WTC11 (cell line): Measurements from ENCODE around the gene SLC9A3. TPM values are rescaled to one million over a fixed set of nuclear protein-coding genes. Genes with fewer than 3 reads are reported as not detected.

Experiments used
- ATAC-seq: fragments of 200-7000 bp; cut with Tn5 transposase; 2 replicates; pipeline ENCODE4 v1.10.0; 2021; ENCODE audit warnings: mild to moderate bottlenecking, moderate library complexity
- CTCF ChIA-PET: fragments of 300-600 bp; sonication (Branson Sonifier 250); formaldehyde crosslinking; loops from one replicate; lab custom pipeline; 2021; ENCODE audit warnings: antibody characterized with exemption; lab: Charles Lee
- POLR2A ChIA-PET: fragments of 350-600 bp; sonication (Branson Sonifier 250); formaldehyde crosslinking; loops from one replicate; lab custom pipeline; 2021; ENCODE audit warnings: antibody characterized with exemption; lab: Charles Lee
- DNase-seq: peaks from one replicate; pipeline ENCODE4 v3.0.0; 2021; ENCODE audit warnings: low spot score
- H3K27ac Mint-ChIP-seq: 2 replicates; pipeline ENCODE4 v1.8.0; 2021; ENCODE audit warnings: mixed read lengths
- H3K27me3 Mint-ChIP-seq: 2 replicates; pipeline ENCODE4 v1.8.0; 2021; ENCODE audit warnings: low read depth, mild to moderate bottlenecking, moderate library complexity, mixed read lengths
- H3K36me3 Mint-ChIP-seq: 2 replicates; pipeline ENCODE4 v1.8.0; 2021; ENCODE audit warnings: mixed read lengths
- H3K4me1 Mint-ChIP-seq: 2 replicates; pipeline ENCODE4 v1.8.0; 2022; ENCODE audit warnings: mixed read lengths
- H3K4me3 Mint-ChIP-seq: 2 replicates; pipeline ENCODE4 v1.8.0; 2021; ENCODE audit warnings: mild to moderate bottlenecking, moderate library complexity, mixed read lengths
- H3K9me3 Mint-ChIP-seq: 2 replicates; pipeline ENCODE4 v1.8.0; 2021; ENCODE audit warnings: mixed read lengths
- AR ChIP-seq: fragments of 250-450 bp; sonication (Bioruptor Pico); IDR thresholded peaks from 2 replicates; pipeline ENCODE4 v1.9.0; 2021; ENCODE audit warnings: mild to moderate bottlenecking
- ATF1 ChIP-seq: sonication (generic); formaldehyde crosslinking; IDR thresholded peaks from 2 replicates; pipeline ENCODE4 v1.8.1; 2023; ENCODE audit warnings: mild to moderate bottlenecking, moderate library complexity, missing genetic modification reagents
- ATF6 ChIP-seq: sonication (generic); formaldehyde crosslinking; IDR thresholded peaks from 2 replicates; pipeline ENCODE4 v1.8.1; 2023; ENCODE audit warnings: mild to moderate bottlenecking, missing genetic modification reagents
- ELF4 ChIP-seq: sonication (generic); formaldehyde crosslinking; IDR thresholded peaks from 2 replicates; pipeline ENCODE4 v1.8.1; 2022; ENCODE audit warnings: low read depth, mild to moderate bottlenecking, moderate library complexity, missing genetic modification reagents
- EMX1 ChIP-seq: fragments of 250-450 bp; sonication (Bioruptor Pico); IDR thresholded peaks from 2 replicates; pipeline ENCODE4 v1.8.0; 2021; ENCODE audit warnings: mild to moderate bottlenecking
- FOXJ3 ChIP-seq: sonication (generic); formaldehyde crosslinking; IDR thresholded peaks from 2 replicates; pipeline ENCODE4 v1.9.0; 2021; ENCODE audit warnings: missing genetic modification reagents, mild to moderate bottlenecking, borderline replicate concordance
- FOXK1 ChIP-seq: sonication (generic); formaldehyde crosslinking; IDR thresholded peaks from 2 replicates; pipeline ENCODE4 v1.8.0; 2022; ENCODE audit warnings: mild to moderate bottlenecking, moderate library complexity, missing genetic modification reagents
- JAZF1 ChIP-seq: fragments of 250-450 bp; sonication (Bioruptor Pico); IDR thresholded peaks from 2 replicates; pipeline ENCODE4 v1.9.0; 2021; ENCODE audit warnings: moderate library complexity, mild to moderate bottlenecking, inconsistent platforms
- JUN ChIP-seq: sonication (generic); formaldehyde crosslinking; IDR thresholded peaks from 2 replicates; pipeline ENCODE4 v1.8.0; 2023; ENCODE audit warnings: mild to moderate bottlenecking, missing genetic modification reagents
- NR2C2 ChIP-seq: sonication (generic); formaldehyde crosslinking; IDR thresholded peaks from 2 replicates; pipeline ENCODE4 v1.8.0; 2022; ENCODE audit warnings: mild to moderate bottlenecking, missing genetic modification reagents
- PRRX2 ChIP-seq: fragments of 250-450 bp; sonication (Bioruptor Pico); IDR thresholded peaks from 2 replicates; pipeline ENCODE4 v1.8.0; 2021; ENCODE audit warnings: mild to moderate bottlenecking
- RELA ChIP-seq: sonication (generic); formaldehyde crosslinking; IDR thresholded peaks from 2 replicates; pipeline ENCODE4 v1.8.1; 2022; ENCODE audit warnings: missing genetic modification reagents, mild to moderate bottlenecking, borderline replicate concordance
- SMAD4 ChIP-seq: sonication (generic); formaldehyde crosslinking; IDR thresholded peaks from 2 replicates; pipeline ENCODE4 v1.8.0; 2022; ENCODE audit warnings: mild to moderate bottlenecking, missing genetic modification reagents
- TEAD1 ChIP-seq: sonication (generic); formaldehyde crosslinking; IDR thresholded peaks from 2 replicates; pipeline ENCODE4 v1.8.0; 2022; ENCODE audit warnings: mild to moderate bottlenecking, missing genetic modification reagents
- USF1 ChIP-seq: sonication (generic); formaldehyde crosslinking; IDR thresholded peaks from 2 replicates; pipeline ENCODE4 v1.8.0; 2022; ENCODE audit warnings: mild to moderate bottlenecking, missing genetic modification reagents
- ZBTB21 ChIP-seq: sonication (generic); formaldehyde crosslinking; IDR thresholded peaks from 2 replicates; pipeline ENCODE4 v1.8.1; 2023; ENCODE audit warnings: mild to moderate bottlenecking, missing genetic modification reagents, borderline replicate concordance
- ZNF121 ChIP-seq: sonication (generic); formaldehyde crosslinking; IDR thresholded peaks from 2 replicates; pipeline ENCODE4 v1.8.0; 2023; ENCODE audit warnings: missing genetic modification reagents
- ZNF138 ChIP-seq: sonication (generic); formaldehyde crosslinking; conservative IDR thresholded peaks from 2 replicates; pipeline ENCODE4 v1.8.1; 2022; ENCODE audit warnings: mild to moderate bottlenecking, moderate library complexity, missing genetic modification reagents
- ZNF263 ChIP-seq: sonication (generic); formaldehyde crosslinking; IDR thresholded peaks from 2 replicates; pipeline ENCODE4 v1.8.1; 2022; ENCODE audit warnings: low read depth, mild to moderate bottlenecking, moderate library complexity, missing genetic modification reagents
- ZNF423 ChIP-seq: fragments of 250-450 bp; sonication (Bioruptor Pico); IDR thresholded peaks from 2 replicates; pipeline ENCODE4 v2.1.2; 2022; ENCODE audit warnings: mild to moderate bottlenecking, moderate library complexity
- ZNF671 ChIP-seq: fragments of 250-450 bp; sonication (Bioruptor Pico); IDR thresholded peaks from 2 replicates; pipeline ENCODE4 v1.8.0; 2021; ENCODE audit warnings: mild to moderate bottlenecking
- total RNA-seq: library from RNA; stranded (reverse); gene quantifications from 3 replicates; pipeline ENCODE4 v1.2.3, GENCODE V29; 2021
- TF ChIP-seq, protein P1 (sequence below): fragments of 250-450 bp; sonication (Bioruptor Pico); IDR thresholded peaks from 2 replicates; pipeline ENCODE4 v1.8.0; 2021; ENCODE audit warnings: mild to moderate bottlenecking
- TF ChIP-seq, protein P2 (sequence below): sonication (generic); formaldehyde crosslinking; IDR thresholded peaks from 2 replicates; pipeline ENCODE4 v1.8.0; 2022; ENCODE audit warnings: mild to moderate bottlenecking, missing genetic modification reagents

Gene SLC9A3
- total RNA-seq, 1 experiment from 2014 or later, result 1.6 TPM

DNA sequence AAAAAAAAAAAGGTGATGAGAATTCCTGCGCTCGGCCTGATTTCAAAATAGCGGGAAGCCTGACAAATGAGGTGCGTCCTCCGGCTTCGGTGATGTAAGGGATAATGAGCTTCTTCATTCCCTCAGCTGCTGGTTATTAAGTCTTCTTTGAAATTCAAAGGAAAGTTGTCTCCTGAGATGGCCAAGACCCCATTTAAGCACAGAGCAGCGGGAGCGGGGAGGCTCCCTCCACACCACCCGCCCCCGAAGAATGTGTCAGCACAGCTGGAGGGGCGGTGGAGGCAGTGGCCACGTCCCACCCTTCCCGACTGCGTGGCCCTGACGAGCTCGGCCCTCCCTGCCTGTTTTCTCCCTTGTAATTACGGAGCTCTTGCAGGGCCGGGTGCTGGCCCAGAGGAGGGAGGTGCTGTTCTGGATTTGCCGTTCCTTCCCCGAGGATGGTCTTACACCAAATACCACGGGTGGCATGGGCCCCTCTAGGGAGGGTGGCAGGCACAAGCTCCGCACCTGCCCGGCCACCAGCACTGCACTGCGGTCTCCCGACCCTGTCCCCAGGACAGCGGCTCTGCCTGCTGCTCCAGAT lies 31.0 kb downstream of the SLC9A3 start (continued):
- no peak for TF ChIP-seq ZBTB21
- TF ChIP-seq SMAD4 (CRISPR knock-in tag), result no peak
- no peak for TF ChIP-seq AR
- TF ChIP-seq ZNF423 (CRISPR knock-in tag), result no peak
- no peak for TF ChIP-seq RELA
- no peak for TF ChIP-seq PRRX2 (CRISPR knock-in tag)
- no peak for TF ChIP-seq FOXJ3 (CRISPR knock-in tag)
- TF ChIP-seq USF1 (CRISPR knock-in tag), result no peak
- TF ChIP-seq FOXK1, result no peak
- no peak for TF ChIP-seq ELF4 (CRISPR knock-in tag)
- TF ChIP-seq ZNF671 (CRISPR knock-in tag), result no peak
- no peak for TF ChIP-seq TEAD1 (CRISPR knock-in tag)
- TF ChIP-seq EMX1 (CRISPR knock-in tag), result no peak

GRCh38 chr5:492314-492893 lies 31.8 kb downstream of the SLC9A3 start:
- no peak for DNase-seq
- Mint-ChIP-seq H3K36me3 (no peaks in the 10 kb centered on the region), H3K4me1 (peaks cover 15% of the 10 kb centered on the region), H3K9me3 (no peaks in the 10 kb centered on the region), H3K27ac (no peak overlapping the region), H3K4me3 (no peak overlapping the region), H3K27me3 (peaks cover 84% of the 10 kb centered on the region)
- CTCF ChIA-PET, result interaction anchor here (1.5 to 3.3 kb wide), 4 partner anchors 14 to 175 kb away, joined by 4 to 12 read pairs (median 6); no protein-coding TSS in a partner anchor
- POLR2A ChIA-PET, result no interaction called here
- no peak for ATAC-seq
- TF ChIP-seq, protein P1, sequence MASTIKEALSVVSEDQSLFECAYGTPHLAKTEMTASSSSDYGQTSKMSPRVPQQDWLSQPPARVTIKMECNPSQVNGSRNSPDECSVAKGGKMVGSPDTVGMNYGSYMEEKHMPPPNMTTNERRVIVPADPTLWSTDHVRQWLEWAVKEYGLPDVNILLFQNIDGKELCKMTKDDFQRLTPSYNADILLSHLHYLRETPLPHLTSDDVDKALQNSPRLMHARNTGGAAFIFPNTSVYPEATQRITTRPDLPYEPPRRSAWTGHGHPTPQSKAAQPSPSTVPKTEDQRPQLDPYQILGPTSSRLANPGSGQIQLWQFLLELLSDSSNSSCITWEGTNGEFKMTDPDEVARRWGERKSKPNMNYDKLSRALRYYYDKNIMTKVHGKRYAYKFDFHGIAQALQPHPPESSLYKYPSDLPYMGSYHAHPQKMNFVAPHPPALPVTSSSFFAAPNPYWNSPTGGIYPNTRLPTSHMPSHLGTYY (CRISPR knock-in tag), result no peak
- no peak for TF ChIP-seq NR2C2 (CRISPR knock-in tag)
- TF ChIP-seq ZNF263 (CRISPR knock-in tag), result no peak
- no peak for TF ChIP-seq SMAD4 (CRISPR knock-in tag)
- no peak for TF ChIP-seq ZNF121
- no peak for TF ChIP-seq ATF6
- no peak for TF ChIP-seq JAZF1 (CRISPR knock-in tag)
- no peak for TF ChIP-seq JUN (CRISPR knock-in tag)
- TF ChIP-seq, protein P2, sequence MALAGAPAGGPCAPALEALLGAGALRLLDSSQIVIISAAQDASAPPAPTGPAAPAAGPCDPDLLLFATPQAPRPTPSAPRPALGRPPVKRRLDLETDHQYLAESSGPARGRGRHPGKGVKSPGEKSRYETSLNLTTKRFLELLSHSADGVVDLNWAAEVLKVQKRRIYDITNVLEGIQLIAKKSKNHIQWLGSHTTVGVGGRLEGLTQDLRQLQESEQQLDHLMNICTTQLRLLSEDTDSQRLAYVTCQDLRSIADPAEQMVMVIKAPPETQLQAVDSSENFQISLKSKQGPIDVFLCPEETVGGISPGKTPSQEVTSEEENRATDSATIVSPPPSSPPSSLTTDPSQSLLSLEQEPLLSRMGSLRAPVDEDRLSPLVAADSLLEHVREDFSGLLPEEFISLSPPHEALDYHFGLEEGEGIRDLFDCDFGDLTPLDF (CRISPR knock-in tag), result no peak
- TF ChIP-seq ZNF138 (CRISPR knock-in tag), result no peak
- no peak for TF ChIP-seq ATF1 (CRISPR knock-in tag)
